ENCODE data around the gene ZFPL1.

DNA sequence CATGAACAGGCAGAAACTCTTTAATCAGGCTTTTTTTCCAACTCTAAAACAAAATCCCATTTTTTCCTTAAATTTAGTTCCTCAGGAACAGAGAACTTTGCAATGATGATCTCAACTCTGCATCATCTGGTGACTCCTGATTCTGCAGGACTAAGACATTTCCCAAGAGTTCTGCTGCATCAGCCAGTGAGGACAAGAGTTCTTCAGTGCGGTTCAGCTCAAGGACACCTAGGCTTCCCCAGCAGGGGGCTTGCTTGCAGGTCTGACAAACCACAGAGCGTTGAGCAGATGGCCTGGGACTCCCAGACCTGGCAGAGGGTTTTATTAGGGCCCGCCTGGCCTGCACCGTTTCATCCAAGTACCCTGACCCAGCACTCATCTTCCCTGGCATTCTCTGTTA is 6.6 kb upstream of the ZFPL1 start:
- TF ChIP-seq, protein P1, sequence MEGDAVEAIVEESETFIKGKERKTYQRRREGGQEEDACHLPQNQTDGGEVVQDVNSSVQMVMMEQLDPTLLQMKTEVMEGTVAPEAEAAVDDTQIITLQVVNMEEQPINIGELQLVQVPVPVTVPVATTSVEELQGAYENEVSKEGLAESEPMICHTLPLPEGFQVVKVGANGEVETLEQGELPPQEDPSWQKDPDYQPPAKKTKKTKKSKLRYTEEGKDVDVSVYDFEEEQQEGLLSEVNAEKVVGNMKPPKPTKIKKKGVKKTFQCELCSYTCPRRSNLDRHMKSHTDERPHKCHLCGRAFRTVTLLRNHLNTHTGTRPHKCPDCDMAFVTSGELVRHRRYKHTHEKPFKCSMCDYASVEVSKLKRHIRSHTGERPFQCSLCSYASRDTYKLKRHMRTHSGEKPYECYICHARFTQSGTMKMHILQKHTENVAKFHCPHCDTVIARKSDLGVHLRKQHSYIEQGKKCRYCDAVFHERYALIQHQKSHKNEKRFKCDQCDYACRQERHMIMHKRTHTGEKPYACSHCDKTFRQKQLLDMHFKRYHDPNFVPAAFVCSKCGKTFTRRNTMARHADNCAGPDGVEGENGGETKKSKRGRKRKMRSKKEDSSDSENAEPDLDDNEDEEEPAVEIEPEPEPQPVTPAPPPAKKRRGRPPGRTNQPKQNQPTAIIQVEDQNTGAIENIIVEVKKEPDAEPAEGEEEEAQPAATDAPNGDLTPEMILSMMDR (IDR thresholded peaks at IDR 0.05; ENCODE audit: low read depth, low read length, missing input control), result no peak
- no peak for TF ChIP-seq EGR1 (IDR thresholded peaks at IDR 0.05; ENCODE audit: low read depth in 2 of 2)
- TF ChIP-seq, protein P2, sequence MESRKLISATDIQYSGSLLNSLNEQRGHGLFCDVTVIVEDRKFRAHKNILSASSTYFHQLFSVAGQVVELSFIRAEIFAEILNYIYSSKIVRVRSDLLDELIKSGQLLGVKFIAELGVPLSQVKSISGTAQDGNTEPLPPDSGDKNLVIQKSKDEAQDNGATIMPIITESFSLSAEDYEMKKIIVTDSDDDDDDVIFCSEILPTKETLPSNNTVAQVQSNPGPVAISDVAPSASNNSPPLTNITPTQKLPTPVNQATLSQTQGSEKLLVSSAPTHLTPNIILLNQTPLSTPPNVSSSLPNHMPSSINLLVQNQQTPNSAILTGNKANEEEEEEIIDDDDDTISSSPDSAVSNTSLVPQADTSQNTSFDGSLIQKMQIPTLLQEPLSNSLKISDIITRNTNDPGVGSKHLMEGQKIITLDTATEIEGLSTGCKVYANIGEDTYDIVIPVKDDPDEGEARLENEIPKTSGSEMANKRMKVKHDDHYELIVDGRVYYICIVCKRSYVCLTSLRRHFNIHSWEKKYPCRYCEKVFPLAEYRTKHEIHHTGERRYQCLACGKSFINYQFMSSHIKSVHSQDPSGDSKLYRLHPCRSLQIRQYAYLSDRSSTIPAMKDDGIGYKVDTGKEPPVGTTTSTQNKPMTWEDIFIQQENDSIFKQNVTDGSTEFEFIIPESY (IDR thresholded peaks at IDR 0.05), result no peak
- no peak for TF ChIP-seq YY1 (IDR thresholded peaks at IDR 0.05)
- TF ChIP-seq, protein P3, sequence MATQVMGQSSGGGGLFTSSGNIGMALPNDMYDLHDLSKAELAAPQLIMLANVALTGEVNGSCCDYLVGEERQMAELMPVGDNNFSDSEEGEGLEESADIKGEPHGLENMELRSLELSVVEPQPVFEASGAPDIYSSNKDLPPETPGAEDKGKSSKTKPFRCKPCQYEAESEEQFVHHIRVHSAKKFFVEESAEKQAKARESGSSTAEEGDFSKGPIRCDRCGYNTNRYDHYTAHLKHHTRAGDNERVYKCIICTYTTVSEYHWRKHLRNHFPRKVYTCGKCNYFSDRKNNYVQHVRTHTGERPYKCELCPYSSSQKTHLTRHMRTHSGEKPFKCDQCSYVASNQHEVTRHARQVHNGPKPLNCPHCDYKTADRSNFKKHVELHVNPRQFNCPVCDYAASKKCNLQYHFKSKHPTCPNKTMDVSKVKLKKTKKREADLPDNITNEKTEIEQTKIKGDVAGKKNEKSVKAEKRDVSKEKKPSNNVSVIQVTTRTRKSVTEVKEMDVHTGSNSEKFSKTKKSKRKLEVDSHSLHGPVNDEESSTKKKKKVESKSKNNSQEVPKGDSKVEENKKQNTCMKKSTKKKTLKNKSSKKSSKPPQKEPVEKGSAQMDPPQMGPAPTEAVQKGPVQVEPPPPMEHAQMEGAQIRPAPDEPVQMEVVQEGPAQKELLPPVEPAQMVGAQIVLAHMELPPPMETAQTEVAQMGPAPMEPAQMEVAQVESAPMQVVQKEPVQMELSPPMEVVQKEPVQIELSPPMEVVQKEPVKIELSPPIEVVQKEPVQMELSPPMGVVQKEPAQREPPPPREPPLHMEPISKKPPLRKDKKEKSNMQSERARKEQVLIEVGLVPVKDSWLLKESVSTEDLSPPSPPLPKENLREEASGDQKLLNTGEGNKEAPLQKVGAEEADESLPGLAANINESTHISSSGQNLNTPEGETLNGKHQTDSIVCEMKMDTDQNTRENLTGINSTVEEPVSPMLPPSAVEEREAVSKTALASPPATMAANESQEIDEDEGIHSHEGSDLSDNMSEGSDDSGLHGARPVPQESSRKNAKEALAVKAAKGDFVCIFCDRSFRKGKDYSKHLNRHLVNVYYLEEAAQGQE (IDR thresholded peaks at IDR 0.05), result no peak
- TF ChIP-seq GABPA (IDR thresholded peaks at IDR 0.05 in 1 of 2, conservative IDR thresholded peaks at IDR 0.05 in 1 of 2), result no peak
- TF ChIP-seq FOXA2 (IDR thresholded peaks at IDR 0.05), result no peak
- no peak for TF ChIP-seq JUND (IDR thresholded peaks at IDR 0.05)
- no peak for TF ChIP-seq HNF4A (conservative IDR thresholded peaks at IDR 0.05)
- TF ChIP-seq RAD21 (IDR thresholded peaks at IDR 0.05), result no peak
- TF ChIP-seq, protein P4, sequence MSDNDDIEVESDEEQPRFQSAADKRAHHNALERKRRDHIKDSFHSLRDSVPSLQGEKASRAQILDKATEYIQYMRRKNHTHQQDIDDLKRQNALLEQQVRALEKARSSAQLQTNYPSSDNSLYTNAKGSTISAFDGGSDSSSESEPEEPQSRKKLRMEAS (IDR thresholded peaks at IDR 0.05), result no peak
- TF ChIP-seq, protein P5, sequence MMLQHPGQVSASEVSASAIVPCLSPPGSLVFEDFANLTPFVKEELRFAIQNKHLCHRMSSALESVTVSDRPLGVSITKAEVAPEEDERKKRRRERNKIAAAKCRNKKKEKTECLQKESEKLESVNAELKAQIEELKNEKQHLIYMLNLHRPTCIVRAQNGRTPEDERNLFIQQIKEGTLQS (IDR thresholded peaks at IDR 0.05), result no peak
- TF ChIP-seq RXRA (IDR thresholded peaks at IDR 0.05), result no peak
- TF ChIP-seq TAF1 (conservative IDR thresholded peaks at IDR 0.05), result no peak
